Measurements from ENCODE around the gene SPAM1. TPM values are rescaled to one million over a fixed set of nuclear protein-coding genes. Genes with fewer than 3 reads are reported as not detected.
A peak's percentile ranks its signal among the peaks of the same experiment; 100 is the strongest.

The SPAM1 gene
- total RNA-seq, 1 donor from 2014 or later, result not detected

- no peaks in the 10 kb centered on the region for H3K9me3 ChIP-seq (ENCODE audit: low read depth)
- H3K79me2 ChIP-seq (ENCODE audit: low read depth), result no peaks in the 10 kb centered on the region
- H3K27ac Mint-ChIP-seq, result no peak overlapping the region
- no peaks in the 10 kb centered on the region for H3K27me3 ChIP-seq
- TF ChIP-seq EZH2phosphoT487 (IDR thresholded peaks at IDR 0.05), result no peak
- TF ChIP-seq CTCF (IDR thresholded peaks at IDR 0.05), result no peak
- TF ChIP-seq EZH2 (IDR thresholded peaks at IDR 0.05), result no peak
- no peak overlapping the region for H3K27ac ChIP-seq
- H3K4me2 ChIP-seq, result no peak overlapping the region
- no peaks in the 10 kb centered on the region for H3K36me3 ChIP-seq
- no peaks in the 10 kb centered on the region for H3K27me3 Mint-ChIP-seq (ENCODE audit: insufficient read depth, low read depth)
- H3K9ac ChIP-seq, result no peak overlapping the region
- H2AFZ ChIP-seq (replicated peaks), result no peak overlapping the region
- no peak overlapping the region for H3K4me3 Mint-ChIP-seq
- H3K4me3 ChIP-seq, result no peak overlapping the region
- H3K36me3 Mint-ChIP-seq, result no peaks in the 10 kb centered on the region
- H3K4me1 ChIP-seq, result peaks cover 11% of the 10 kb centered on the region
- no peaks in the 10 kb centered on the region for H3K4me1 Mint-ChIP-seq
- no peaks in the 10 kb centered on the region for H3F3A ChIP-seq (ENCODE audit: low read depth)
- no peaks in the 10 kb centered on the region for H3K9me3 Mint-ChIP-seq
- DNase-seq (ENCODE audit: low spot score), result no peak
- H4K20me1 ChIP-seq (ENCODE audit: low read depth), result no peaks in the 10 kb centered on the region
These were observed 47.0 kb downstream of the SPAM1 start for GRCh38 chr7:123972045-123972444.

- no peaks in the 10 kb centered on the region for H3K9me3 Mint-ChIP-seq
- H3K4me1 ChIP-seq, result peaks cover 11% of the 10 kb centered on the region
- H3K4me2 ChIP-seq, result no peak overlapping the region
- no peaks in the 10 kb centered on the region for H4K20me1 ChIP-seq (ENCODE audit: low read depth)
- H3K4me3 ChIP-seq, result no peak overlapping the region
- no peaks in the 10 kb centered on the region for H3K36me3 ChIP-seq
- no peak overlapping the region for H3K4me3 Mint-ChIP-seq
- H3K4me1 Mint-ChIP-seq, result no peaks in the 10 kb centered on the region
- no peaks in the 10 kb centered on the region for H3K79me2 ChIP-seq (ENCODE audit: low read depth)
- H3K9ac ChIP-seq, result no peak overlapping the region
- no peak overlapping the region for H2AFZ ChIP-seq (replicated peaks)
- no peak for DNase-seq (ENCODE audit: low spot score)
- H3F3A ChIP-seq (ENCODE audit: low read depth), result no peaks in the 10 kb centered on the region
- H3K9me3 ChIP-seq (ENCODE audit: low read depth), result no peaks in the 10 kb centered on the region
- no peak overlapping the region for H3K27ac ChIP-seq
- TF ChIP-seq EZH2 (IDR thresholded peaks at IDR 0.05), result no peak
- TF ChIP-seq EZH2phosphoT487 (IDR thresholded peaks at IDR 0.05), result no peak
- no peak for TF ChIP-seq CTCF (IDR thresholded peaks at IDR 0.05)
- H3K36me3 Mint-ChIP-seq, result no peaks in the 10 kb centered on the region
- no peaks in the 10 kb centered on the region for H3K27me3 Mint-ChIP-seq (ENCODE audit: insufficient read depth, low read depth)
- H3K27ac Mint-ChIP-seq, result no peak overlapping the region
- no peaks in the 10 kb centered on the region for H3K27me3 ChIP-seq
These were observed 47.8 kb downstream of the SPAM1 start for GRCh38 chr7:123972831-123973230.

GRCh38 chr7:123974326-123974908 is 49.4 kb downstream of the SPAM1 start:
- H3K9me3 Mint-ChIP-seq, result no peaks in the 10 kb centered on the region
- Histone ChIP-seq H3K9ac (no peak overlapping the region), H3F3A (ENCODE audit: low read depth) (no peaks in the 10 kb centered on the region), H3K4me3 (no peak overlapping the region), H4K20me1 (ENCODE audit: low read depth) (no peaks in the 10 kb centered on the region), H3K27me3 (no peaks in the 10 kb centered on the region), H3K4me2 (no peak overlapping the region), H3K9me3 (ENCODE audit: low read depth) (no peaks in the 10 kb centered on the region), H3K79me2 (ENCODE audit: low read depth) (no peaks in the 10 kb centered on the region), H3K4me1 (peaks cover 11% of the 10 kb centered on the region), H2AFZ (replicated peaks) (peak overlapping the region; percentile 18), H3K36me3 (no peaks in the 10 kb centered on the region), H3K27ac (no peak overlapping the region)
- H3K27me3 Mint-ChIP-seq (ENCODE audit: insufficient read depth, low read depth), result peaks cover 1% of the 10 kb centered on the region
- H3K4me1 Mint-ChIP-seq, result no peaks in the 10 kb centered on the region
- no peak for DNase-seq (ENCODE audit: low spot score)
- H3K27ac Mint-ChIP-seq, result no peak overlapping the region
- no peaks in the 10 kb centered on the region for H3K36me3 Mint-ChIP-seq
- H3K4me3 Mint-ChIP-seq, result no peak overlapping the region
- TF ChIP-seq CTCF (IDR thresholded peaks at IDR 0.05), result no peak
- no peak for TF ChIP-seq EZH2phosphoT487 (IDR thresholded peaks at IDR 0.05)
- no peak for TF ChIP-seq EZH2 (IDR thresholded peaks at IDR 0.05)
